NOMO-1 treated with DMSO at 0.1 percent for 48 hours (cell line): ENCODE data around the gene FGF4.
"Not testable (repeated sequence)": the region's sequence is repeated elsewhere in the genome, so short reads cannot be mapped to it uniquely, and the experiment has no call there.

Experiments
- DNase-seq: peaks from one replicate; lab custom pipeline; 2025; ENCODE audit not compliant: unreplicated experiment; lab: John Stamatoyannopoulos, UW

Gene FGF4

GRCh38 chr11:69774354-69775162 lies 583 bp downstream of the FGF4 start:
- no peak for DNase-seq

- DNase-seq: no peak
Measured at GRCh38 chr11:69773626-69774353, 1.4 kb downstream of the FGF4 start.

GRCh38 chr11:69771466-69771865 lies 3.7 kb downstream of the FGF4 start:
- DNase-seq: no peak

GRCh38 chr11:69770540-69770939 lies 4.6 kb downstream of the FGF4 start:
- DNase-seq: no peak

GRCh38 chr11:69765498-69765995 lies 9.6 kb downstream of the FGF4 start:
- no peak for DNase-seq

GRCh38 chr11:69764918-69765317 lies 10.2 kb downstream of the FGF4 start:
- DNase-seq: not testable (repeated sequence)

- no peak for DNase-seq
Measured at GRCh38 chr11:69760319-69760718, 14.8 kb downstream of the FGF4 start.

- DNase-seq: no peak
Measured at GRCh38 chr11:69752890-69753289, 22.3 kb downstream of the FGF4 start.

GRCh38 chr11:69750875-69751597 lies 24.1 kb downstream of the FGF4 start:
- no peak for DNase-seq

- DNase-seq: no peak
Measured at GRCh38 chr11:69750108-69750850, 24.9 kb downstream of the FGF4 start.

- DNase-seq: no peak
Measured at GRCh38 chr11:69748637-69749036, 26.5 kb downstream of the FGF4 start.

- DNase-seq: no peak
Measured at GRCh38 chr11:69746752-69747742, 28.1 kb downstream of the FGF4 start.

- no peak for DNase-seq
Measured at GRCh38 chr11:69746140-69746539, 29.0 kb downstream of the FGF4 start.

GRCh38 chr11:69745201-69745600 lies 29.9 kb downstream of the FGF4 start:
- no peak for DNase-seq

- DNase-seq: no peak
Measured at GRCh38 chr11:69744435-69744834, 30.7 kb downstream of the FGF4 start.

GRCh38 chr11:69734841-69735240 lies 40.3 kb downstream of the FGF4 start:
- no peak for DNase-seq

GRCh38 chr11:69734367-69734766 lies 40.8 kb downstream of the FGF4 start:
- DNase-seq: no peak

- no peak for DNase-seq
Measured at GRCh38 chr11:69732910-69733309, 42.2 kb downstream of the FGF4 start.

- no peak for DNase-seq
Measured at GRCh38 chr11:69731110-69731509, 44.0 kb downstream of the FGF4 start.

GRCh38 chr11:69730500-69730899 lies 44.6 kb downstream of the FGF4 start:
- DNase-seq: no peak
